OCI-LY7 (cell line): ENCODE measurements around the gene SDK2.

ENCODE experiments used
- CTCF ChIP-seq: fragments of 200-600 bp; sonication (generic); conservative IDR thresholded peaks from 2 replicates; pipeline ENCODE4 v1.5.1; 2014; ENCODE audit warnings: mild to moderate bottlenecking, antibody characterized with exemption, low read length, moderate library complexity, mixed read lengths
- EZH2phosphoT487 ChIP-seq: fragments of 200-600 bp; sonication (generic); IDR thresholded peaks from 2 replicates; pipeline ENCODE4 v1.6.1; 2018; ENCODE audit warnings: low read depth, borderline replicate concordance, mild to moderate bottlenecking, mixed run types, antibody characterized with exemption, low read length, moderate library complexity, mixed read lengths

GRCh38 chr17:73605444-73605843, 38.8 kb downstream of the SDK2 start:
- TF ChIP-seq CTCF = no peak
- TF ChIP-seq EZH2phosphoT487 = no peak
